A673 (cell line): ENCODE results near the gene BCL7A. TPM values are rescaled to one million over a fixed set of nuclear protein-coding genes. Genes with fewer than 3 reads are reported as not detected.

Experiments
- BruUV-seq: library from RNA; stranded (reverse); fragments of 400-500 nt; replicated peaks from 2 replicates; lab custom pipeline; 2021; lab: Mats Ljungman, UMichigan
- CTCF ChIA-PET: fragments of 300-600 bp; sonication (Branson Sonifier 250); formaldehyde crosslinking; loops from one replicate; lab custom pipeline; 2022; ENCODE audit warnings: antibody characterized with exemption; lab: Charles Lee
- POLR2A ChIA-PET: fragments of 300-600 bp; sonication (Branson Sonifier 250); formaldehyde crosslinking; loops from one replicate; lab custom pipeline; 2022; ENCODE audit warnings: antibody characterized with exemption; ENCODE audit not compliant: low non-redundant PET; lab: Charles Lee
- DNase-seq: peaks from one replicate; pipeline ENCODE4 v3.0.0-alpha.2; 2015; ENCODE audit warnings: low spot score
- H3K27ac ChIP-seq: fragments of 200-600 bp; sonication (generic); 2 replicates; pipeline ENCODE4 v1.5.1; 2016; ENCODE audit warnings: mixed run types, low read depth, mild to moderate bottlenecking, mixed read lengths, antibody characterized with exemption, low read length; ENCODE audit not compliant: poor library complexity, severe bottlenecking
- H3K27me3 ChIP-seq: fragments of 200-600 bp; sonication (generic); replicated peaks from 2 replicates; pipeline ENCODE4 v1.6.1; 2017; ENCODE audit warnings: mixed run types, low read depth, mild to moderate bottlenecking, mixed read lengths, antibody characterized with exemption, low read length; ENCODE audit not compliant: insufficient read depth, poor library complexity
- H3K36me3 ChIP-seq: fragments of 200-600 bp; sonication (generic); 2 replicates; pipeline ENCODE4 v1.6.1; 2016; ENCODE audit warnings: mixed run types, mild to moderate bottlenecking, mixed read lengths, antibody characterized with exemption, low read length; ENCODE audit not compliant: insufficient read depth, poor library complexity, severe bottlenecking
- H3K4me1 ChIP-seq: fragments of 200-600 bp; sonication (generic); 2 replicates; pipeline ENCODE4 v1.6.1; 2017; ENCODE audit warnings: mixed run types, mild to moderate bottlenecking, mixed read lengths, antibody characterized with exemption, low read length; ENCODE audit not compliant: insufficient read depth, poor library complexity, severe bottlenecking
- H3K4me3 ChIP-seq: fragments of 200-600 bp; sonication (generic); 2 replicates; pipeline ENCODE4 v1.5.1; 2016; ENCODE audit warnings: low read depth, mixed run types, mild to moderate bottlenecking, mixed read lengths, low read length; ENCODE audit not compliant: poor library complexity, severe bottlenecking
- H3K9me3 ChIP-seq: fragments of 200-600 bp; sonication (generic); 2 replicates; pipeline ENCODE4 v1.6.1; 2016; ENCODE audit warnings: mixed run types, low read depth, mild to moderate bottlenecking, mixed read lengths, antibody characterized with exemption, low read length; ENCODE audit not compliant: poor library complexity, severe bottlenecking
- EZH2 ChIP-seq: fragments of 200-600 bp; sonication (generic); IDR thresholded peaks from 2 replicates; pipeline ENCODE4 v1.6.1; 2017; ENCODE audit warnings: borderline replicate concordance, low read depth, mild to moderate bottlenecking, mixed read lengths, antibody characterized with exemption, low read length; ENCODE audit not compliant: poor library complexity, severe bottlenecking
- intact Hi-C: fragments of 100-400 bp; cut with micrococcal nuclease; formaldehyde crosslinking; loops from one replicate; pipeline ENCODE4 v1.10.0; 2022; ENCODE audit not compliant: unreplicated experiment
- total RNA-seq: library from RNA; stranded (reverse); gene quantifications from 2 replicates; pipeline ENCODE4 v1.2.3, GENCODE V29; 2021
- TF ChIP-seq, protein P1 (sequence below): fragments of 300-800, 200-600 bp; sonication (generic); conservative IDR thresholded peaks from 2 replicates; pipeline ENCODE4 v1.5.1; 2017; ENCODE audit warnings: low read depth, mild to moderate bottlenecking, antibody characterized with exemption, low read length, moderate library complexity, mixed read lengths

BCL7A gene
- total RNA-seq, 1 experiment from 2014 or later, result 40.7 TPM

DNA sequence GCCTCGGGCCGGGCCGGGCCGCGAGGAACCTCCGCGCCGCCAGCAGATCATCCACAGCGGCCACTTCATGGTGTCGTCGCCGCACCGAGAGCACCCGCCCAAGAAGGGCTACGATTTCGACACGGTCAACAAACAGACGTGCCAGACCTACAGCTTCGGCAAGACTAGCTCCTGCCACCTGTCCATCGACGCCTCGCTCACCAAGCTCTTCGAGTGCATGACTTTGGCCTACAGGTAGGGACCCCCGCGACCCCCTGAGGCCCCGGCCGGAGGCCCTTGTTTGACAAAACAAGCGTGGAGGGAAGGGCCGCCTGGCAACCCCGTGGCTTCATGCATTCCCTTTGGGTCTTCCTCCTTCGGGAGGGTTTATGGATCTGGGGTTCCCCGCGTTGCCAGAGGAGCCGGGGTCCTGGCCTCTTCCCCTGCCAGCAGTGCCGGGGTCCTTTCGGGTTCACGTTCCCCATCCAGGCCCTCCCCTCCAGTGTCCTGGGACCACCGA, 57.4 kb downstream of the BCL7A start:
- peak overlapping the region; percentile 66 for H3K27ac ChIP-seq
- CTCF ChIA-PET, result interaction anchor here (0.6 kb wide), 1 partner anchor 1895 kb away, joined by 3 read pairs; no protein-coding TSS in a partner anchor
- H3K4me3 ChIP-seq, result peak overlapping the region; percentile 68
- DNase-seq, result no peak
- POLR2A ChIA-PET, result no interaction called here
- TF ChIP-seq EZH2, result no peak
- TF ChIP-seq, protein P1, sequence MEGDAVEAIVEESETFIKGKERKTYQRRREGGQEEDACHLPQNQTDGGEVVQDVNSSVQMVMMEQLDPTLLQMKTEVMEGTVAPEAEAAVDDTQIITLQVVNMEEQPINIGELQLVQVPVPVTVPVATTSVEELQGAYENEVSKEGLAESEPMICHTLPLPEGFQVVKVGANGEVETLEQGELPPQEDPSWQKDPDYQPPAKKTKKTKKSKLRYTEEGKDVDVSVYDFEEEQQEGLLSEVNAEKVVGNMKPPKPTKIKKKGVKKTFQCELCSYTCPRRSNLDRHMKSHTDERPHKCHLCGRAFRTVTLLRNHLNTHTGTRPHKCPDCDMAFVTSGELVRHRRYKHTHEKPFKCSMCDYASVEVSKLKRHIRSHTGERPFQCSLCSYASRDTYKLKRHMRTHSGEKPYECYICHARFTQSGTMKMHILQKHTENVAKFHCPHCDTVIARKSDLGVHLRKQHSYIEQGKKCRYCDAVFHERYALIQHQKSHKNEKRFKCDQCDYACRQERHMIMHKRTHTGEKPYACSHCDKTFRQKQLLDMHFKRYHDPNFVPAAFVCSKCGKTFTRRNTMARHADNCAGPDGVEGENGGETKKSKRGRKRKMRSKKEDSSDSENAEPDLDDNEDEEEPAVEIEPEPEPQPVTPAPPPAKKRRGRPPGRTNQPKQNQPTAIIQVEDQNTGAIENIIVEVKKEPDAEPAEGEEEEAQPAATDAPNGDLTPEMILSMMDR, result no peak
- H3K9me3 ChIP-seq, result no peaks in the 10 kb centered on the region
- no TSS peak for BruUV-seq
- H3K27me3 ChIP-seq, result no peaks in the 10 kb centered on the region
- no peaks in the 10 kb centered on the region for H3K36me3 ChIP-seq
- H3K4me1 ChIP-seq, result peaks cover 30% of the 10 kb centered on the region
- intact Hi-C loops, result no loop called here

DNA sequence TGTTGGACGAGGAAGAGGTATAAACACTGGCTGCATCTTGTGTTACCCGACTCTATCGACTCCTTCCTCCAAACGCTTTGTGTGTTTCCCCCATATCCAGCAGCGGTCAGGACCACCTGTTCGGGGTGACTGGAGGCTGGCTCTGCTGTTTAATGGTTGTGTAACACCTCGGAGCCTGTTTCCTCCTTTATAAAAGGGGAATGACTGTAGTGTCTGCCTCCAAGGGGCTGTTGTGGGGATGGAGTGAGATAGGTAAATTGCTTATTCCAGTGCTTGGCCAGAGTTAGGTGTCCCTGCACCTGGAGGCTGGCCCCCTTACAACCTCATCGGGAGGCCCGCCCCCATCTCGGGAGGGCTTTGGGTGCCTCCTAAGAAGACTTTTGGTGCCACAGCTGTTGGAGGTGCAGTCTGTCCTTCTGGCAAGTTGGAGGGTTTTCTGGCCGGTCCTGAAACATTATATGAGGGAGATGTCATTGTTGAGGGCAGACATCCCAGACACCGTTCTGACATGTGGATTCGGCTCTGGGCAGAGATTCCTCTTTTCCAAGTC, 57.9 kb downstream of the BCL7A start:
- Histone ChIP-seq H3K36me3 (no peaks in the 10 kb centered on the region), H3K4me3 (peak overlapping the region; percentile 68), H3K9me3 (no peaks in the 10 kb centered on the region), H3K4me1 (peaks cover 30% of the 10 kb centered on the region), H3K27ac (peak overlapping the region; percentile 13), H3K27me3 (no peaks in the 10 kb centered on the region)
- intact Hi-C loops, result no loop called here
- DNase-seq, result no peak
- POLR2A ChIA-PET, result no interaction called here
- TF ChIP-seq, protein P1, result no peak
- TF ChIP-seq EZH2, result no peak
- CTCF ChIA-PET, result no interaction called here
- no TSS peak for BruUV-seq

DNA sequence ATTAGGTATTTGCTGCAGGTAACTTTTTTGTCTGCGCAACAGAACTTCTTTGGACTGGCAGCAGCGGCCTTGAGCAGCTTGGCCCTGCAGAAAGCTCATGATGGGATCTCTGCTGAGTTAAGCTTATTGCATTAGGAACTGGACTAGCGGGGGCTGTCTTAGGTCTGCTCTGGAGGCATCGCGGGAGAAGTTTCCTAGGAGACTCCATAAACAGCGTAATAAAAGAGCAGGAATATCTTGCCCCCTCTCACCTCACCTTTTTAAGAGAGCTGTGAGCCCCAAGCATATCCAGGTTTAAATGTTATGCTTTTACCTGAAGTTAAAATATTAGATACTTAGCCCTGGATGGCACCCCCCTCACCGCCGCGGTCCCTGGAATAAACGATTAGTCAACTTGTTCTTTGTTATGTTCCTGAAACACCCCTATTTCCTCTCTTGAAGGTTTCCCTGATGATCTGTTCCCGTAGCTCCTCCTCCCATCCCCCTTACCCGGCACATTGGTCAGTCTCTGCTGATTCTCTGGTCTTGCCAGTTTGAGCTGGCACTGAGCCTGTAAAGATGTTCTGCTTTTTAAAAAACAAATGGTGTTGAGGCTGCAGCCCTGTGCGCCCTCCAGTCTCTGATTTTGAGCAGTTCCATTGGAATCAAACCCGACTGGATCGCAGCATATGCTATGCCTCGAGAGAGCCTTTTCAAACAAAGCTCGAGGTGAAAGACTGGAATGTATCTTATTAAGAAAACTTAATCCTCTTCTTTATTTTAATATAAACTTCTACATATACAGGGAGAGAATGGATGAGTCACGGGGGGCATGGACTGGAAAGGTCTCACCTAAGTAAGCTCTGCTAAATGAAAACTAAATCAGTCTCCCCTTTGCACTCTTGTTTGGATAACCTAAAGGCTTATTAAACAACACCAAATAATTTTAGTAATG, 58.7 kb downstream of the BCL7A start:
- no peak for DNase-seq
- CTCF ChIA-PET, result interaction anchor here (1.2 kb wide), 1 partner anchor 26 kb away, joined by 3 read pairs; no protein-coding TSS in a partner anchor

More for the DNA sequence above, 58.7 kb downstream of the BCL7A start:
- POLR2A ChIA-PET, result interaction anchor here (0.5 to 0.7 kb wide), 2 partner anchors 54 to 209 kb away, joined by 3 to 4 read pairs; no protein-coding TSS in a partner anchor
- H3K4me3 ChIP-seq, result peak overlapping the region; percentile 68
- H3K9me3 ChIP-seq, result no peaks in the 10 kb centered on the region
- H3K4me1 ChIP-seq, result peaks cover 30% of the 10 kb centered on the region
- no peak for TF ChIP-seq EZH2
- TF ChIP-seq, protein P1, result no peak
- BruUV-seq, result TSS peak; percentile 55
- H3K36me3 ChIP-seq, result no peaks in the 10 kb centered on the region
- no peaks in the 10 kb centered on the region for H3K27me3 ChIP-seq
- intact Hi-C loops, result no loop called here
- no peak overlapping the region for H3K27ac ChIP-seq
